A673 (cell line): ENCODE results near the gene ZFYVE28.

Experiments used
- EZH2 ChIP-seq: fragments of 200-600 bp; sonication (generic); IDR thresholded peaks from 2 replicates; pipeline ENCODE4 v1.6.1; 2017; ENCODE audit warnings: borderline replicate concordance, low read depth, mild to moderate bottlenecking, mixed read lengths, antibody characterized with exemption, low read length; ENCODE audit not compliant: poor library complexity, severe bottlenecking
- TF ChIP-seq, protein P1 (sequence below): fragments of 300-800, 200-600 bp; sonication (generic); conservative IDR thresholded peaks from 2 replicates; pipeline ENCODE4 v1.5.1; 2017; ENCODE audit warnings: low read depth, mild to moderate bottlenecking, antibody characterized with exemption, low read length, moderate library complexity, mixed read lengths

- TF ChIP-seq, protein P1, sequence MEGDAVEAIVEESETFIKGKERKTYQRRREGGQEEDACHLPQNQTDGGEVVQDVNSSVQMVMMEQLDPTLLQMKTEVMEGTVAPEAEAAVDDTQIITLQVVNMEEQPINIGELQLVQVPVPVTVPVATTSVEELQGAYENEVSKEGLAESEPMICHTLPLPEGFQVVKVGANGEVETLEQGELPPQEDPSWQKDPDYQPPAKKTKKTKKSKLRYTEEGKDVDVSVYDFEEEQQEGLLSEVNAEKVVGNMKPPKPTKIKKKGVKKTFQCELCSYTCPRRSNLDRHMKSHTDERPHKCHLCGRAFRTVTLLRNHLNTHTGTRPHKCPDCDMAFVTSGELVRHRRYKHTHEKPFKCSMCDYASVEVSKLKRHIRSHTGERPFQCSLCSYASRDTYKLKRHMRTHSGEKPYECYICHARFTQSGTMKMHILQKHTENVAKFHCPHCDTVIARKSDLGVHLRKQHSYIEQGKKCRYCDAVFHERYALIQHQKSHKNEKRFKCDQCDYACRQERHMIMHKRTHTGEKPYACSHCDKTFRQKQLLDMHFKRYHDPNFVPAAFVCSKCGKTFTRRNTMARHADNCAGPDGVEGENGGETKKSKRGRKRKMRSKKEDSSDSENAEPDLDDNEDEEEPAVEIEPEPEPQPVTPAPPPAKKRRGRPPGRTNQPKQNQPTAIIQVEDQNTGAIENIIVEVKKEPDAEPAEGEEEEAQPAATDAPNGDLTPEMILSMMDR: no peak
- TF ChIP-seq EZH2: no peak
These were observed 88.1 kb downstream of the ZFYVE28 start for GRCh38 chr4:2330091-2331042.
